Esophagus mucosa (tissue), 1 donor: ENCODE results near the gene KCNQ1OT1. TPM values are rescaled to one million over a fixed set of nuclear protein-coding genes. Genes with fewer than 3 reads are reported as not detected.

Source experiments
- ATAC-seq: fragments of 200-7000 bp; cut with Tn5 transposase; one replicate; pipeline ENCODE4 v1.9.1; 2020
- total RNA-seq: library from RNA; stranded (reverse); gene quantifications from one replicate; pipeline ENCODE4 v1.2.4, GENCODE V29; 2023
- donor health status: DM: yes; HTN: yes; CAD: no.

Gene KCNQ1OT1
- total RNA-seq, 1 donor from 2014 or later, result 0.60 TPM

GRCh38 chr11:2581151-2581930 is 118.5 kb downstream of the KCNQ1OT1 start:
- no peak for ATAC-seq

- no peak for ATAC-seq
Measured at GRCh38 chr11:2580571-2581001, 119.2 kb downstream of the KCNQ1OT1 start.

DNA sequence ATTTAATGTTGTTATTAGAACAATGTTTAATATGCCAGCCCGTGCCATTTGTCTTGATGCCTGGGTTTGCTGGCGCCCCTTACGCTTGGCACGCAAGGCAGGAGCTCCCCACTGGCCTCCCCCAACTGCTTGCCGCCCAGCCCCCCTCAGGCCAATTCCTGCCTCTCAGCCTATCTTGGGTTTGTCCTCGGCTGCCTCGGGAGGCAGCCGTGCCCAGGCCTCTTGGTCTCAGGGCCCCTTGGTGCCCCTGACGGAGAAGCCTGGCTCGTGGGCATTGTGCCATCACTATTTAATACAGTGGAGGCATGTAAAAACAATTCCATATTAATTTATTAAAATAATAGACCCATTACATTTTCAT is 119.8 kb downstream of the KCNQ1OT1 start:
- ATAC-seq, result no peak

DNA sequence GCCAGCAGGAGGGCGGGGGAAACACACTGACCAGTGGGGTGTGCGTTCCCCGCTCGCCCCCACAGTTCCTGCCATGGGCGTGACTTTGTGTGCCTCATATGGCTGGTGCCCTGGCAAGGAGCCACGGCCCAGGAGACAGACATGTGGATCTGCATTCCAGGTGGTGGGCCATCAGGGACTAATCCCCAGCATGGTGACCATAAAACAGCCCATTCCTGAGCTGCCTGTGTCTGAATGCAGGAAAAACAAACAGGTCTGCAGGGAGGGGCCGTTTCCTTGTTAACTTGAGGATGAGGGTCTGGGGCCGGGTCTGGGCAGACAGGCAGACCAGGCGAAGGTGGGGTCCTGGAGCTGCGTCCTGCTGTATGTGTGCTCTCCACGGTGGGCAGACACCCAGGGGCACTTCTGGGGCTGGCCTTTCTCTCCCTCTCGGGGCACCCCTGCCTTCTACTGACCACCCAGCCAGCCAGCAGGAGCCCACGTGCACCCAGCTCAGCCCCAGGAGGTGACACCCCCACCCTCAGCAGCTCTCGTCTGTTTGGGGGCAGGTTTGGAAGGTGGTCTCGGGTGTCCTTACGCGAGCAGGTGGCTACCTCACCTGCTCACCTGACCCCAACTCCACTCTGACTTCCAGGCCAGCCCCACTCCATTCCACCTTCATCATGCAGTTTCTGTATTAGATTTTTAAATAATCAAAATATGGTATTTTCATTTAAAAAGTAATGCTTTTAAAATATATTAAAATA is 120.3 kb downstream of the KCNQ1OT1 start:
- ATAC-seq, result no peak

DNA sequence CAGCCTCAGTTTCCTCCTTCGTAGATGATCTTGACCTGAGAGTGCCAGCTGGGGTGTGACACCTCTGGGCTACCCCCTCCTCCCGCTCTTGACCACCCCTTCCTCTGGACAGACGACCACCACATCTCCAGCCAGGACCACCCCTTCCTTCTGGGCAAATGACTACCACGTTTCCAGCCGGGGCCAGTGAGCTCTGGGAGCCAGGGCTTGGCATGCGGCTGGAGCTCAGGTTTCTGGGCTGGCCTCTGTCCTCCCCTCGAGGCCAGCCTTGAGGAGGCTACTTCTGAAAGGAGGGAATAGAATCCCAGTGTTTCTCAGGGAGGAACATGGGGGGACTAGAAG is 120.9 kb downstream of the KCNQ1OT1 start:
- ATAC-seq, result no peak

- ATAC-seq, result no peak
Measured at GRCh38 chr11:2577991-2578928, 121.5 kb downstream of the KCNQ1OT1 start.

- ATAC-seq, result no peak
Measured at GRCh38 chr11:2577031-2577990, 122.5 kb downstream of the KCNQ1OT1 start.

DNA sequence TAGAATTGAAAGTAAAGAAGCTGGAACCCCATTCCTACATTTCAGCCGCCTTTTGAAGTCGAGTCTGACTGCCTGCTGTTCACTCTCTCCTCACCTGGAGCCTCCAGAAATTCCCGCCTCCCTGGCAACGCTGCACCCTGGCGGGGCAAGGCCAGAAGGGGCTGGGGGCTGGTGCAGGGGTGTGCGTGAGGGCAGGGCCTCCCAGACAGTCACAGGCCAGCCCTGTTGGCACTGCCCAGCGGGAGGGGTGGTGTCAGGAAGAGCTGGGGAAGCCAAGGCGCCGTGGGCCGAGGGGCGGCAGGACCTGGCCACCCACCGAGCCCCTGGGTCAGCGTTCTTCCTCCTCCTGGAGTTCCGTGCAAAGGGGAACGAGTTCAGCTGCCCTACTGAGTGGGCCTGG is 123.2 kb downstream of the KCNQ1OT1 start:
- no peak for ATAC-seq

GRCh38 chr11:2576111-2576510 is 123.7 kb downstream of the KCNQ1OT1 start:
- no peak for ATAC-seq

GRCh38 chr11:2575591-2576051 is 124.2 kb downstream of the KCNQ1OT1 start:
- ATAC-seq, result no peak

DNA sequence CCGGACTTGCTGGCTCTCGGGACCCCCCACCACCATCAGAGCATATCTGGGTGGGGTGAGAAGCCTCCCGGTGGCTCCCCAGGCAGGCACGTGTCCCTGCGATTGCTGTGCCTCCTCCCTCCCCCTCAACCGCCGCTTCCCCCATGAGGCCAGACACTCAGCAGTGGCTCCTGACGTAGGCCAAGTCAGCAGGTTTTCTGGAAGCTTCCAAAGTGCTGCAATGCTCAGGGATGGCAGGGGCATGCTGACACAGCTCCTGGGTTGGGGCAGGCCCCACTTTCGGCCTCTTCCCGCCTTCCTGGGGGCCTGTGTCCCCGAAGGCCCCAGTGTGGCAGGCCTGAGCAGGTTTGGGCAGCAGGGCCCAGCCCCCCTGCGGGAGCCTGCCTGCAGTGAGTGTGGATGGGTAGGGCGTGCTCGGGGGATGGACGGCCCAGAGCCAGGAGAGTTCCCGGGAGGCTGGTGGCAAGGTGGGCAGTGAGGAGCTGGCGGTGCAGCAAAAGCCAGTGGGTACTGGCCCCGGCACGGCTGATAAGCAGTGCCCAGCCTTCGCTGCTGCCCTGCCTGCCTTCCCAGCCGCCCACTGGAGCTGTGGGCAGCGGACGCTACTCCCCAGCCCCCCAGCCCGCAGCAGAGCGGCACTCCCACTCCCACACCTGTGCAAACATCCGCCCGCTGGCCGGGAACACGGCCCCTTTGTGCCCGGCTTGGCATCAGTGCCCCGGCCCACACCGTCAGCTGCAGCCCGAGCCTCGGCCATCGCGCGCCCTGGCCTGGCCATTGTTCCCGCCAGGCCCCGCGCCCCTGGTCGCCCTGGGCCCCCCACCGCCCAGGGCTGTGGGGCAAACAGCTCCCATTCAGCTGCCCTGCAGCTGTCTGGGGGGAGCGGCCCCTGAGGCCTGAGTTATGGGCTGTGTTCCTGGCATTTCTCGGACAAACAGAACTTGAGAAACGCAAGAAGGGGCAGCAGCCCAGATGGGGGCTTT is 125.0 kb downstream of the KCNQ1OT1 start:
- peak; percentile 6 for ATAC-seq

DNA sequence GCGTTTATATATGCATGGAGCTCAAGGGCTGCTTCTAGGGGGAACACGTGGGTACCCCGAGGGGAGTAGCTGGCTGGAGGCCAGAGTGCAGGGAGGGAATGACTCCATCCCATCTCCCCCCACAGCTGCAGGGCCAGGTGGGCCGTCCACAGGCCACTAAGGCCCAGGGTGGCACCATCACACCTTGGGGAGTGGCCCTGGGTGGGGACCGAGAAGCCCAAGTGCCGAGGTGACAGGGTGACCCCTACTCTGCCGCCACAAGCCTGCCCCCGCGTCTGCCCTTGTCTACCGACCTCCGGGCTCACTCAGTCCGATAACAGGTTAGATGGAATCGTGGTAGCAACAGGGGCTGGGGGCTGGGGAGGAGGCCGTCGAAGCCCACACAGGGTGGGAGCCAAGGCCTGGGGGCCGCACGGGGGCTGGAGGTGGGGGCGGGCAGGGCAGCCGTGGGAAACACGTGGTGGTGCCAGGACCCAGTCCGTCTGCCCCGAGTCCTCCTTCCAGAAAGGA is 125.7 kb downstream of the KCNQ1OT1 start:
- no peak for ATAC-seq

GRCh38 chr11:2573240-2574042 is 126.4 kb downstream of the KCNQ1OT1 start:
- ATAC-seq, result no peak

DNA sequence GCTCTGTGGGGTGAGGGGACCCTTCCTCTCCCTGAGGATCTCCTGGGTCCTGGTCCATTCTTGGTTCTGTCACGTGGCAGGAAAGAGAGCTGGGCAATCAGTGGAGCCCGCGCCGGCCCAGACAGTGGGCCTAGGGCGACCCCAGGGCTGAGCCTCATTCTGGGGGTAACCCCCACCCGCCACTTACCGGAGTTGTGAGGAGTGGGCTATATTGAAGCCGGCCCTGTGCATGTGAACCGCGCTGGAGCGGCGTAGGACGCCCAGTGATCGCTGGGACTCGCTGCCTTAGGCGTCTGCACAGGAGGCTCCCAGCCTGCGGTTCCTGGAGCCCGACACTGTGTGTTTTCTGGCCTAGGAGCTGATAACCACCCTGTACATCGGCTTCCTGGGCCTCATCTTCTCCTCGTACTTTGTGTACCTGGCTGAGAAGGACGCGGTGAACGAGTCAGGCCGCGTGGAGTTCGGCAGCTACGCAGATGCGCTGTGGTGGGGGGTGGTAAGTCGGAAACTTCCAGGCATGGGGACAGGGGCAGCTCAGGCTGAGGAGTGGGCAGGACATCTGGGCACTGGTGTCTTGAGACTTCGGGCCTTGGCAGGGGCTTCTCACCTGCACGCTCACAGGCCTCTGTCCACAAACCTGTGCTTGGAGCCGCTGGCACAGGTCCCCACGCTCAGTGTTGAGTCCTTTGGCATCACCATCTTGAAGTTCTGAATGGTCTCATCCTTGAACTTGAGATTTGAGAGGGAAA is 127.1 kb downstream of the KCNQ1OT1 start:
- no peak for ATAC-seq

GRCh38 chr11:2571598-2572281 is 128.1 kb downstream of the KCNQ1OT1 start:
- ATAC-seq, result no peak

- no peak for ATAC-seq
Measured at GRCh38 chr11:2570841-2571597, 128.8 kb downstream of the KCNQ1OT1 start.

- no peak for ATAC-seq
Measured at GRCh38 chr11:2570211-2570811, 129.5 kb downstream of the KCNQ1OT1 start.
